ENCODE measurements around the gene SZT2.
A peak's percentile ranks its signal among the peaks of the same experiment; 100 is the strongest.

Gene SZT2

DNA sequence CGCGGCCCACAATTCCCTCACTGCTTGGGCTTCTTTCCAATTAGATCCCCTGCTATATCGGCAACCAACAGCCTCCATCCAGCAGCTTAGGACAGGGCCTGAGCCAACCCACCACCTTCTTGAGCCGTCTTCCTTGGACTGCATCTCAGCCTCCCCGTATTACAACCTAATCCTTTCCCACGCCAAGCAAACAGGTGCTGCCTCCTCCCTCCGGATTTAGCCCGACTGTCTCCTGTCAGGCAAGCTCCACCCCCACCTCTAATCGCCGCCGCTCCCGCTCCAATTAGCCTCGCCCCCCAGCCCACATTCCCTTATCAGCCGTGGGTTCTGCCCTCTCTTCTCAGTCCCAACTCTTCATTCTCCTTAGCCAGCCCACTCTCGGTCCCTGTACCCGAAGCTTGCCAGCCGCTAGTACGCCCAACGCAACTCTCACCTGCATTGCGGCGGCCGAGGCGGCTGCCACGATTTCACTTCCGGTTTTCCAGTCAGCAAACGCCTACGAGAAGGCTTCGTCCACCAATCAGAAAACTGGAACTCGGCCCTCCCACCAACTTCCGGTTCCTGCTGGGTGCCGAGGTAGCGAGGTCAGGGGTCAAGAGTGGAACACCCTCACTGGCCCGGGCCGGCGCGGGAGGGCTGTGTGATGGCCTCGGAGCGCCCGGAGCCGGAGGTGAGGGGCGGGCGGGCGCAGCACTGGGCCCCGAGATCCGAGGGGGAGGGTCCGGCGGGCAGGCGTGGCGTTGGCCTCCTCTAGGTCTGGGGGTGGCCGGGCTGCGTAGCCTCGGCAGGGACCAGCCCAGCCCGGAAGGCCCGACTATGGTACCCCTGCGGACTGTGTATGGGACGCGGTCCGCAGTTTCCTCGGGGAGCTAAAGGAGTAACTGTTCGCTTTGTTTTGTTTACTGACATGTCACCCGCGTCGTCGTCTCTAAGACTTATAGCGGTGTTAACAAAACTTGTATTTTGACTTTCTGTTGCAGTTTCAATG, at the start of gene SZT2, which contains the start of gene MED8:
Gene SZT2, plus strand, starts transcription at position 574 of the 988 bp plus-strand sequence. Its CDS starts 70 bp downstream, at position 644.
Gene MED8, minus strand, starts transcription at position 475 of the 988 bp plus-strand sequence. Its CDS starts 36 bp downstream, at position 439.
- peak; percentile 86 to 91 for DNase-seq

DNA sequence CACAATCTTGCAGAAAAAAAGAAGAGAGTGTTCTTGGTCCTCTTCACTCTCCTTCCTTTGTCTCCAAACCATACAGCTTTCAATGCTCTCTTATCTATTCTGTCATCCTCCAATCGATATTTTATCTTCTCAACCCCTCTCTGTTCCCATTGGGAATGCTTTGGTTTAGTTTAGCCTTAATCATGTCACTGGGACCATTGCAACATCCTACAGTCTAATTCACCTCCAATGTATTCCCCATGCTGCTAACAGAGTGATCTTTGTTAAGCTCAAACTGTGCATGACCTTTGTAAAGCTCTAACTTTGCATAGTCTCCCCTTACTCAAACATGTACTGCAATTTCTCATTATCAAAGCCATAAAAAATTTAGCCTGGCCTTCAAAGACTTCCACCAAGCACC, 49.1 kb upstream of the SZT2 start:
- no peak for DNase-seq

DNA sequence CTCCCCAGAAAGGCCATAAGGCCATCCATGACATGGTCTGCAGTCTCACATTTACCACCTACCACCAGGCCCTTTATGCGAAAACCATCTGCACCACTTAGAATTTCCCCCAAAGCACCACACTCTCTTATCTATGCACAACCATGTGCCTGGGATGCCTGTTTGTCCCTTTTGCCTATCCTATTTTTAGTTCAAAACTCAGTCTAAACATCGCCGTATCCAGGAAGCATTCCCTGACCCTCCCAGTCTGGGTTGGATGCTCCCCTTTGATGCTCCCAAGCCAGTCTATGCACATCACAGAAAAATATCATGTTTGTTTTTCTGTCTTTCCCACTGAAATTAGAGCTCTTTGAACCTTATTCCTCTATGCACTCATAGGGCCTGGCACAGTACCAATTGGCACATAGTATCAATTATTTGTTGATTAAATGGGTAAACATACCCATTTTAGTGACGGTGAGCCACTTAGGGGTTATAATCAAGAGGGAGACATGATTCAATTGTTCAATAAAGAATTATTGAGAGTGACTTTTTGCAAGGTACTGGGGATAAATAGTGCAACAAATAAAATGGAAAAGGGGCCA, 45.3 kb upstream of the SZT2 start:
- no peak for DNase-seq

DNA sequence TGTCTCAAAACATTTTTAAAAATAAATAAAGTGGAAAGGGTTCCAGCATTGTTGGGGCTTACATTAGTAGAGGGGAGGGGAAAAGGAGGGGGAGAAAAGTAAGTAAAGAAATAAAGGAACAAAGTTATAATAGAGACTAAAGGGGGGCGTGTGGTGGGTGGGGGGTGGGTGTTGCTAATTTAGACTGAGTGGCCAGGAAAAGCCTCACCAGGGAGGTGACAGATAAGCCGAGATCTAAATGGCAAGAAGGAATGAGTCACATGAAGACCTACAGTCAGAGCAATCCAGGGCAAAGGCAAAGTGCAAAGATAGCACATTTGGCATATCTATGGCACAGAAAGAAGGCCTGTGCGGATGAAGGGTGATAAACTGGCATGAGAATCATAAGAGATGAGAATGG, 44.6 kb upstream of the SZT2 start:
- DNase-seq: no peak

DNA sequence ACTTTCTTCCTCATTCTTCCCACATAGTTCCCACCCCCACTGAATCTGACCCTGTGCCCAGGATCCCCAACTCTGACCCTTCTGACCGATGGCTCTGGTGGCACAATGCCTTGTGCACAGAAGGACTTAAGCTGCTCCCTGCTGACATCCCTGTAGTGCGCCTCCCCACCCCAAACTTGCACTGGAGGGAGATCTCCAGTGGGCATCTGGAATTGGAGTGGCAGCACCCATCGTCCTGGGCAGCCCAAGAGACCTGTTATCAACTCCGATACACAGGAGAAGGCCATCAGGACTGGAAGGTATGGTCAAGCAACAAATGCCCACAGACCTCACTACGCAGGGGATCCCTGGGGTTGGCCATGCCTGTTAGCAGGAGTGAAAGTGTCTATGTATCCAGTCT, 43.1 kb upstream of the SZT2 start:
- no peak for DNase-seq

DNA sequence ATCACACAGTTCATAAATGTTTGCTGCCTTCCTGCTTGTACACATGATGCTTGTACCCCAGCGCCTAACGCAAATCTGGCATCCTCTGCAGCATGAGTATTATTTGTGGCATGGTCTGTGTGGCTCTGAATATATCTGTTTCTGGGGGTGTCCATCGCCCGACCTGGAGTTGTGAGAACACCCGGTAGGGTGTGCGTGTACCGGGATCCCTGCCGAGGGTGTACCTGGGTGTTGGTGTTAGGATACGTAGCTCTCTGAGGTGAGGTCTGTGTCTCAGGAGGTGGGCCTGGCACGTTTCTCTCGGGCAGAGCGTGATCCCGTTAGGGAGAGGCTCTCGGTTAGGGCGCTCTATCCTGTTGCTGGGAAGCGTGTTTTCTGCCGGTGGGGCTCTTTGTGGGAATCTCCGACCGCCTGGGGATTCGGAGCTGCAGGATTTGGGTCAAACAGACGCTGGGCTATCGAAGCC, 41.3 kb upstream of the SZT2 start:
- no peak for DNase-seq

DNA sequence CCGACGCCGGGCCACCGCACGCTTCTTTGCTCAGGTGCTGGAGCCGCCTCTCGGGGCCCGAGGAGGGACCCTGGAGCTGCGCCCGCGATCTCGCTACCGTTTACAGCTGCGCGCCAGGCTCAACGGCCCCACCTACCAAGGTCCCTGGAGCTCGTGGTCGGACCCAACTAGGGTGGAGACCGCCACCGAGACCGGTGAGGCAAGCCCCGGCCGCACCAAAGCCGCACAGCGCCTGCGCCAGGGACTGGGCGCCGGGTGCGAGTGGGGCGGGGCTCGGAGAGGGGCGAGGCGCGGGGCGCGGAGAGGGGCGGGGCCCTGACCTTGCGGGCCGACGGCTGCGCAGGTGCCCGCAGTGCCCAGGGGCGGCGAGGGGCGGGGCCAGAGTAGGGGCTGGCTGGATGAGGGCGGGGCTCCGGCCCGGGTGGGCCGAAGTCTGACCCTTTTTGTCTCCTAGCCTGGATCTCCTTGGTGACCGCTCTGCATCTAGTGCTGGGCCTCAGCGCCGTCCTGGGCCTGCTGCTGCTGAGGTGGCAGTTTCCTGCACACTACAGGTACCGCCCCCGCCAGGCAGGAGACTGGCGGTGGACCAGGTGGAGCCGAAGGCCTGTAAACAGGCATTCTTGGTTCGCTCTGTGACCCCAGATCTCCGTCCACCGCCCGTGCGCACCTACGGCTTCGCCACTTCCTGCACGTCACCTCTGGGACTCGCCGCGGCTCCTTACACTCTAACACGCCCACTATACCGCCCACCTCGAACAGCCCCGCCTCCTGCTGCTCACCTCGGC, 40.7 kb upstream of the SZT2 start:
- DNase-seq: peak; percentile 18 to 34

DNA sequence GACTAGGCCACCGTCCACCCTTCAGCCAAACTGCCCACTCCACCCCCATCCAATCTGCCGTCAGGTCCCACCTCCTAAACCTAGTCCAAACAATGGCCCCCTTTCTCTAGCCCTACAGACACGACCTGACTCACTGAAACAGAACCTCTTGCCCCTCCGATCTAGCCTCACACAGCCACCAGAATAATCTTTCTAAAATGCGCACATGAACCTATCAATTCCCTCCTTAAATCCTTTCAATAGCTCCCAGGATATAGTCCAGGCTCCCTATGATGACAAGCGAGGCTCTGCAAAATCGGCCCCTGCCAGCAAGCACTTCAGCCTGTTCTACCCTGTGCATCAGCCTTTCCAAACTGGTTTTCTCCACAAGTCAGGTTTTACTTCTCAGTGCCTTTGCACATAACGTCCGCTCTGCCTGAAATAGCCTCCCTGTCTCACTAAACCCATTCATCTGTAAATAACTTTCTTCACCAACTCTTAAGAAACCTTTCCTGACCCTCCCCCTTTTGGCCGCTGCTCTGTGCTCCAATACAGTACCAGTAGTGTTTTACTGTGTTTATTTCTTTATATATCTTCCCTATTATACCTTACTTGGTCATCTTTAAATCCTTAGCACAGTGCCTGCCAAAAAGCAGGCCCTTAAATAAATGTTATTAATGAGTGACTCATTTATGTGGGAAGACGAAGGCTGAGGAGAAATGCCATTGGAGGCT, 39.9 kb upstream of the SZT2 start:
- DNase-seq: no peak

DNA sequence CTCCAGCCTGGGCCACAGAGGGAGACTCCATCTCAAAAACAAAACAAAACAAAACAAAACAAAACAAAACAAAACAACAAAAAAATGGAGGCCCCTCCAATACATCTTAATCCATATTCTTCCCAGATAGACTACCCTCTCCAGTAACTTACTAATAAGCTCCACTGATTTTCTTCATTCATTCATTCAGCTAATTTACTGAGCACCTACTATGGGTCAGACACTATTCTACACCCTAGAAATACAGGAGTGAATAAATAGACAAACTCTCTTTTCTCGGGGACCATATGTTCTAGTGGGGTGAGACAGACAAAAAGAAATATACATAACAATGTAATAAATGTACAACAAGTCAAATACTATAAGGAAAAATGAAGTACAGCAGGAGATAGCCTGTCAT, 38.7 kb upstream of the SZT2 start:
- DNase-seq: no peak

DNA sequence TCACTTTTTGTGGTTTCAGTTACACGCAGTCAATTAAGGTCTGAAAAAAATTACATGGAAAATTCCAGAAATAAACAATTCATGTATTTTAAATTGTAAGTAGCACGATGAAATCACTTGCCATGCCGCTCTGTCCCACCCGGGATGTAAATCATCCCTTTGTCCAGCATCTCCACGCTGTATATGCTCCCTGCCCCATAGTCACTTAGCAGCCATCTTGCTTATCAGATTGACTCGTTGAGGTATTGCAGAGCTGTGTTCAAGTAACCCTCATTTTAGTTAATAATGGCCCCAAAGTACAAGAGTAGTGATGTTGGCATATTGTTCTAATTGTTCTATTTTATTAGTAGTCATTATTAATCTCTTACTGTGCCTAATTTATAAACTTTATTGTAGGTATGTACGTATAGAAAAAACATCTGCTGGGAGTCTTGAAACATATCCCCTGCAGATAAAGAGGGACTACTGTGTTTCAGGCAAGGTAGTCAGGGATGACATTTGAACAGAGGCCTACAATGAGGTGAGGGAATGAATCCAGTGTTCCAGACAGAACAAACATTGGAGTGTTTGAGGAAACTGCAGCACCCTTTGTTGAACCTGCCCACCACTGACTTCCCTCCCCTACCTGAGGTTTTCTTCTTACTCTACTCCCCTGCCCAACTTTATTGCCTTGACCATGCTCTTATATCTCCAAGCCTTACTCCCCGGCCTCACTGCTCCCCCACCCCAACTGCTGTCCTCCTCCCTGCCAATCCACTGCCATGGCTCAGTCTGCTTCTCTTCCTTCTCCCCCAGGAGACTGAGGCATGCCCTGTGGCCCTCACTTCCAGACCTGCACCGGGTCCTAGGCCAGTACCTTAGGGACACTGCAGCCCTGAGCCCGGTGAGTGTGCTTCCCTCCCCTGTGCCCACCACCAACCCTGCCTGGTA, 38.0 kb upstream of the SZT2 start:
- no peak for DNase-seq

DNA sequence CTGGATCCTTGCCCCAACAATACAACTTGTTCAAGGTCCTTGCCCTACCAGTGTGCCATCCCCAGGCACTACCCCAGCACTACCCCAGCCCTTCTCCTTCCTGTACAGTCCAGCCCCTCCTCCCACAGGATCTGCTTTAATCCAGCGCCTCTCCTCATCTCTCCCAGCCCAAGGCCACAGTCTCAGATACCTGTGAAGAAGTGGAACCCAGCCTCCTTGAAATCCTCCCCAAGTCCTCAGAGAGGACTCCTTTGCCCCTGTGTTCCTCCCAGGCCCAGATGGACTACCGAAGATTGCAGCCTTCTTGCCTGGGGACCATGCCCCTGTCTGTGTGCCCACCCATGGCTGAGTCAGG, 37.4 kb upstream of the SZT2 start:
- no peak for DNase-seq

DNA sequence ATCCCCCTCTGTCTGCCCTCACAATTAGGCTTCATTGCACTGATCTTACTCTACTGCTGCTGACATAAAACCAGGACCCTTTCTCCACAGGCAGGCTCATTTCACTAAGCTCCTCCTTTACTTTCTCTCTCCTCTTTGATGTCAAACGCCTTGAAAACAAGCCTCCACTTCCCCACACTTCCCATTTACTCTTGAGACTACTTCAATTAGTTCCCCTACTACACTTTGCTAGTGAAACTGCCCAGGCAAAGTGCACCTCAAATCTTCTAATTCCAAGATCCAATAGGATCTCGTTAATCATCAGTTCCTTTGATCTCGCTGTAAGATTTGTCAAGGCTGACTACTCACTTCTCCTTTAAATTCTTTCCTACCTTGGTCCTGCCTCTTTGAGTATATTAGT, 36.8 kb upstream of the SZT2 start:
- no peak for DNase-seq

DNA sequence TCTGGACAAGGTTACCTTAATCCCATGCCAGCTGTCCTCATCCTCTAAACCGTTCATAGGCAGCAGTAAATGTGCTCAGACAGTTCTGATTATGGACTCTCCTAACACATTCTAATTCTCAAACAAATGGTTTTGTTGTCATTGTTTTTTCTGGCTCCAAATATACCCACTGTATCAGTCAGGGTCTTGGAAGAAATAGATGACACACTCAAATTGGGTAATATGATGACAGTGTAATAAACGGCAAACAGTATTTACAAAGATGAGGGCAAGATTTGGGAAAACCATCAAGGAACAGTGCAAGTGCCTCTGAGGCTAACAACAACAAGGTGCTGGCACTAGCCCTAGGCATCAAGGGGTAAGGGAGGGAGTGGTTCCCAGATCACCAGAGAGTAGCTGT, 35.2 kb upstream of the SZT2 start:
- DNase-seq: no peak

DNA sequence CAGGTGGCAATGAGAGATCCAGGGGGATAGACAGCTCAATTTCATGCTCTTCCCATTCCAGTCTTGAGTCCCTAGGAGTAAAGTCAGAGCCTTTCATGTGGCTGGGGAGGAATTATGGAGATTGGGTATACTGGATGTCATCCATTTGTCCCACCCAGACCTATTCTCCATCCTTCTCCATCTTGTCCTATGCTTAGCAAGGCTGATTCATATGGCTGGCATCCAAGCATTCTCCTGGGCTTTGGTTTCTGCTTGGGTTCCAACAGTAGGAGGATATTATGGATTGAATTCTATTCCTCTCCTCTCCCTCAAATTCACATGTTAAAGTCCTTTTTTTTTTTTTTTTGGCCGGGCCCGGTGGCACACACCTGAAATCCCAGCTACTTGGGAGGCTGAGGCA, 34.8 kb upstream of the SZT2 start:
- DNase-seq: no peak

DNA sequence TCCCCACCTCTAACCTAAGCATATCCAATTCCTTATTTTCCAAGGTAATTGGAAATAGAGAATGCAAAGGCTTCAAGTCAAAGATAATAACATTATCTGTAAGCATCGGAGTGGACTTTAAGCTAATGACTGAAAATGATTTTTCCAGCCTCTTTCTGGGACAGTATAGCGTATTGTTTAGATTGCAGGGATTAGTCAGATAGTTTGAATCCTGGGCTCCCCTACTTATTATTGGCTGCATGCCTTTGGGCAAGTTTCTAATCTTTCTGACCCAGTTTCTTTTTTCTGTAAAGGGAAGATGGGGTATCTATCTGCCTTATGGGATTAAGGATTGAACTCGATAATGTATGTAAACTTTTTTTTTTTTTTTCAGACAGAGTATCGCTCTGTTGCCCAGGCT, 32.4 kb upstream of the SZT2 start:
- no peak for DNase-seq

DNA sequence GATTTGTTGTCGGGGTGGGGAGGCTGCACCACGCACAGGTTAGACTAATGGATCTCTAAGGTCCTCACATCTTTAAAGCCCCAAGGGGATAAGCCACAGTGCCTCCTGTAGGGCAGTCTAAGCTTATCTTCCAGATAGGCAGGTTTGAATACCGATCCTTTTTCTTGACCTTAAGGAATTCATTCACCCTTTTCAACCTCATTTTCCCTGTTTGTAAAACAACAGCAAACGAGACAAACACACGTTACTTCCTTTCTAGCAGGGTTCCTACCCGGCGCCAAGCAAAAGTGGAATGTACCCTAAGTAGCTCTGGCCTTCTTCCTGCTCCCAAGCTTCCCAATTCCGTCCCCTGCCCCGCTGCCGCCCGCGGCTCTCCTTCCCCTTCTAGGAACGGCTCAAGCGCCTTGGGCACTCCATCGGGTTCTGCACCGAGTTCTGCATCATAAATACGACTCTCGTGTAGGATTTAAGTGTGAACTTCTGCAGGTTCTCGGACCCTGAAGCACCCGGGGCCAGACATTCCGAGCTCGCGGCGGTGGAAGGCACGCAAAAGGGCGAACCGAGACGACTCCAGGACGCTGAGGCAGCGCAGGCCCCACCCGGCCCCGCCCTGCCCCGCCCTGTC, 31.5 kb upstream of the SZT2 start:
- no peak for DNase-seq

DNA sequence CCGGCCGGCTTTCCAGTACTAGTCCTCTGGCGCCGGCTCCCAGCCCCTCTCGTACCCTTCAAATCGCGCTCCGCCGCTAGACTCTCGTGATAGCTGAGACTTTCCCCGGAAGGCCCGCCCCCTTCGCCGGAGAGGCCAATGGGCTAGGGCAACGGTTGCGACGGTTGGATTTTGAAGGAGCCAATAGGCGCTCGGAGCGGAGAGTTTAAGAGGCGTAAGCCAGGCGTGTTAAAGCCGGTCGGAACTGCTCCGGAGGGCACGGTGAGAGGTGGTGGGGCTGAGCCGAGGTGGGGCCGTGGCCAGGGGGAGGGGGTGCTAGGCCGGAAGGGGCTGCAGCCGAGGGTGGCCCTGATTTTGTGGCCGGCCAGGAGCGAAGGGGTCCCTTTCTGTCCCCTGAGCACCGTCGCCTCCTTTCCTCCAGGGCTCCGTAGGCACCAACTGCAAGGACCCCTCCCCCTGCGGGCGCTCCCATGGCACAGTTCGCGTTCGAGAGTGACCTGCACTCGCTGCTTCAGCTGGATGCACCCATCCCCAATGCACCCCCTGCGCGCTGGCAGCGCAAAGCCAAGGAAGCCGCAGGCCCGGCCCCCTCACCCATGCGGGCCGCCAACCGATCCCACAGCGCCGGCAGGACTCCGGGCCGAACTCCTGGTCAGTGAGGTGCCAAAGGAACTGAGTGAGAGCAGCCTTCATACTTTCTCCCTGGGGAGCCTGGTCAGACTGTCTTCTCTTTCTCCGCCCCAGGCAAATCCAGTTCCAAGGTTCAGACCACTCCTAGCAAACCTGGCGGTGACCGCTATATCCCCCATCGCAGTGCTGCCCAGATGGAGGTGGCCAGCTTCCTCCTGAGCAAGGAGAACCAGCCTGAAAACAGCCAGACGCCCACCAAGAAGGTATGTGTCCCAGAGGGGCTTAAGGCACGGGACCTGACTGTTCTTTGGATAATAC, 30.7 kb upstream of the SZT2 start, which contains the start of gene CDC20:
Gene CDC20, plus strand, starts transcription at position 236 of the 948 bp plus-strand sequence. Its CDS starts 235 bp downstream, at position 471.
- DNase-seq: peak; percentile 96 to 98

DNA sequence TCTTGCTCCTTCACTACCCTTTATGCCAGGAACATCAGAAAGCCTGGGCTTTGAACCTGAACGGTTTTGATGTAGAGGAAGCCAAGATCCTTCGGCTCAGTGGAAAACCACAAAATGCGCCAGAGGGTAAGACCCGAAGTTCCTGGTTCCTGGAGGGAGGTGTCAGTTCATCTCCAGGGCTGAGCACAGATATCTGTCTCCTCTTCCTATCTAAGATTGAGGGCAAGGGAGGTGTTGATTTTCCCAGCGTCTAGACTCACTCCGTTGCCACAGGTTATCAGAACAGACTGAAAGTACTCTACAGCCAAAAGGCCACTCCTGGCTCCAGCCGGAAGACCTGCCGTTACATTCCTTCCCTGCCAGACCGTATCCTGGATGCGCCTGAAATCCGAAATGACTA, 30.0 kb upstream of the SZT2 start:
- no peak for DNase-seq

DNA sequence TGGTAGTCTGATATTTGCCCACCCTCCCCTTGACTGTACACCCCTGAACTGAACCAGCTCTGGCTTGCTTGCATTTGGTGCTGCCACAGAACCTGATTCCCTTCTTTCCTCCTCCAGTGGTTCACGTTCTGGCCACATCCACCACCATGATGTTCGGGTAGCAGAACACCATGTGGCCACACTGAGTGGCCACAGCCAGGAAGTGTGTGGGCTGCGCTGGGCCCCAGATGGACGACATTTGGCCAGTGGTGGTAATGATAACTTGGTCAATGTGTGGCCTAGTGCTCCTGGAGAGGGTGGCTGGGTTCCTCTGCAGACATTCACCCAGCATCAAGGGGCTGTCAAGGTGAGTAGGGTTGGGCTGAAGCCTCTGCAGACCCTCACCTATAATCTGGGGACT, 29.1 kb upstream of the SZT2 start:
- DNase-seq: no peak
